Stimulated activated CD8-positive, alpha-beta memory T cell treated with anti-CD3 and anti-CD28 coated beads, Interleukin-12 subunit alpha, Interleukin-12 subunit beta, amount 100 ng/mL, for 4 hours (primary cell): Measurements from ENCODE around the gene GPBAR1.

Source experiments
- DNase-seq: peaks from one replicate; pipeline ENCODE4 v3.0.0-alpha.2; 2020; ENCODE audit warnings: low read depth

The GPBAR1 gene

GRCh38 chr2:218285604-218286003, 24.8 kb downstream of the GPBAR1 start:
- no peak for DNase-seq

GRCh38 chr2:218286570-218287459, 26.0 kb downstream of the GPBAR1 start:
- peak; percentile 70 for DNase-seq

- no peak for DNase-seq
These were observed 29.0 kb downstream of the GPBAR1 start for GRCh38 chr2:218289639-218290315.

GRCh38 chr2:218290316-218291261, 29.8 kb downstream of the GPBAR1 start:
- no peak for DNase-seq

GRCh38 chr2:218291318-218292047, 30.7 kb downstream of the GPBAR1 start:
- DNase-seq: no peak

GRCh38 chr2:218292048-218293014, 31.5 kb downstream of the GPBAR1 start, which contains the start of gene TMBIM1:
Gene TMBIM1 (minus strand): TSS chr2:218292503. CDS start chr2:218282141, 10,362 bp downstream.
- peak; percentile 72 for DNase-seq

GRCh38 chr2:218293715-218294429, 33.1 kb downstream of the GPBAR1 start:
- no peak for DNase-seq

- DNase-seq: no peak
These were observed 33.7 kb downstream of the GPBAR1 start for GRCh38 chr2:218294430-218295022.

GRCh38 chr2:218295029-218295428, 34.2 kb downstream of the GPBAR1 start:
- no peak for DNase-seq

GRCh38 chr2:218296200-218296599, 35.4 kb downstream of the GPBAR1 start:
- no peak for DNase-seq

GRCh38 chr2:218296847-218297246, 36.0 kb downstream of the GPBAR1 start:
- no peak for DNase-seq

- DNase-seq: no peak
These were observed 37.6 kb downstream of the GPBAR1 start for GRCh38 chr2:218298314-218298875.

- no peak for DNase-seq
These were observed 39.3 kb downstream of the GPBAR1 start for GRCh38 chr2:218300141-218300540.

GRCh38 chr2:218301176-218301819, 40.5 kb downstream of the GPBAR1 start:
- DNase-seq: peak; percentile 63

GRCh38 chr2:218305383-218305782, 44.6 kb downstream of the GPBAR1 start:
- no peak for DNase-seq

- no peak for DNase-seq
These were observed 45.5 kb downstream of the GPBAR1 start for GRCh38 chr2:218306184-218306920.

- no peak for DNase-seq
These were observed 46.7 kb downstream of the GPBAR1 start for GRCh38 chr2:218307415-218308090.
